Iris pigment epithelial cell (primary cell): ENCODE results near the gene TRIM33.
"Not testable (repeated sequence)": the region's sequence is repeated elsewhere in the genome, so short reads cannot be mapped to it uniquely, and the experiment has no call there.

Source experiments
- DNase-seq: peaks from one replicate; pipeline ENCODE4 v3.0.0-alpha.2; 2011; ENCODE audit warnings: low read depth

Gene TRIM33

DNA sequence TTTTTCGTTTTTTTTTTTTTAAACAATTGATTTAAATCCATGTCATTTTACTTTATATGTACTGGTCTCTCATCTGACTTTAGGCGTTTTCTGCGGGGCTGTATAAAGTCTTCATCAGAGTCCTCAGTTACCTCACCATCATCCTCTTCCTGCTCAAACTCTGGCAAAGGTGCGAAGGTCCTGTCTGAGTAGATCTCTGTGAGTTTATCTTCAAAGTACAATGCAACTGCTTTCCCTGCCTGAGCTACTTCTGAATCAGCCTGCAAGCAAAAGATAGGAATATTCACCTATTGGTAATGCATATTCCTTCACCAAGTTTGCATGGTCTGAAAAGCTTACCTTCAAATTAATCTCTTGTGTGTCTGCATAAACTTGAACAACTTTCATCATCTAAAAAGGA lies 113.4 kb downstream of the TRIM33 start:
- no peak for DNase-seq

DNA sequence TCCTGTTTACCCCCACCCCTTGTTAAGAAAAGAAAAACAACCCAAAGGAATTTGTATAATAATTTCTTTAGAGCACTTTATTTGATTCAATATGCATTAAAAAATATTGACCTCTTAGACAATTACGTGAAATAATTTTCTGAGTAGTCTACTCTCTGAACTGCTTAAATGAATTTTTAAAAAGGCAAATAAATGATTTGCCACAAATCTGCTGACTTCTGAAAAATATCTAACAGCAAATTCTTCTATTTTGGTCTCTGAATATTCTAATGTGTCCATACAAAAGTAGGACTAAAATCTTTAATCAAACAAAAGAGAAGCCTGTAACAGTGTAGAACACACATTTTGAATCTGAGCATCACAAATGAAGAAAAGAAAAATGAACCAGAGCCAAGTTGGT lies 115.1 kb downstream of the TRIM33 start:
- DNase-seq, result no peak

DNA sequence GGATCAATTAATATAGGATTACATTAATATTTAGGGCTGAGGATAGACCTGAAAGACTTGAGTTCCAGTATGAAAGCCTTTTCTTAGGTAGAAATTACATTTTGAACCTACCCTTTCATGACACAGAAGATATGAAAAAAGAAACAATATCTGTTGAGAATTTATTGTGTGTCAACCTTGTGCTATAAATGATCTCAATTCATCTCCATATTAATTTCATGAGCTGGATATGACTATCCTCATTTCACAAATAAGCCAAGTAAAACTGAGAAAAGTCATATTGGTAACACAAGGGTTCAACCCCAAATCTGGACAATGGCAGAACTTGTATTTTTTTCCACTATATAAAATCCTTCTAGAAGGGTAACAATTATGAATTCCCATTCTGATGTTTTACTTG lies 120.0 kb downstream of the TRIM33 start:
- DNase-seq, result no peak

DNA sequence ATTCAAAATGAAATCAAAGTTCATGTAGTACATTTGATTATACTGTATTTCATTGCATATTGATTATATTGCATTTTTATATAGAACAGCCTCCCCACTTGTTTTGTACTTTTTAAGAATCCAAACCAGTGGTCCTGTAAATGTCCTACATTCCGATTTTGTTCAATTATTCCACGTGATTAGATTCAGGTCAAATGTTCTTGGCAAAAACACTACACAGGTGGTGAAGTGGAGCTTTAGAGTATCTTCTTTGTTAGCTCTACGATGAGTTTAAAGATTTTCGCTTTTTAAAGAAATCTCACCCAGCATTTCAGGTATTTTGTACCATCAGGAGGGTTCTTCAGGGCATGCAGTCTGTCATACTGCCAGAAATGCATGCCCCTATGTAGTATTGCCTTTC lies 120.6 kb downstream of the TRIM33 start:
- DNase-seq, result no peak

DNA sequence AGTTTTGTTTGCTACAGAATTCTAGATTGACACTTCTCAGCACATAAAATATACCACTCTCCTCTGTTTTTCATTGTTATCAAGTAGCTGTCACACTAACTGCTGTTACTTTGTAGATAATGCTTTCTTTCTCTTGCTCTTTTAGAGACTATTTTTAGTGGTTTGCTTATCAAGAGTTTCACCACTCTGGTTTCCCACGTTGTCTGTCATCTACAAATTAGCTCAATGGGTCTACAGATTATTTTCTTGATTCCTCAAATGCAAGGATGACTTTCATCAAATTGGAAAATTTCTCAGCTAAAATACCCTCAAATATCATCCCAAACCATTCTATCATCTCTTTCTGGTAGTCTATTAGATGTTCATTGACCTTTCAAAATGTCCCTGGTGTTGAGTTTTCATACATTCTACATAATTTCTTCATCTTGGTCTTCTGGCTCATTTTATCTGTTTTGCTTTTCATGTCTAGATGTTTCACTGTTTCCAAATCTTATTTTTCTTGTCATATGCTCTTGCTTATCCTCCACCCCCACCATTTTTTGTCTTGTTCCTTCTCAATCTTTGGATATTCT lies 122.5 kb downstream of the TRIM33 start:
- DNase-seq, result no peak

DNA sequence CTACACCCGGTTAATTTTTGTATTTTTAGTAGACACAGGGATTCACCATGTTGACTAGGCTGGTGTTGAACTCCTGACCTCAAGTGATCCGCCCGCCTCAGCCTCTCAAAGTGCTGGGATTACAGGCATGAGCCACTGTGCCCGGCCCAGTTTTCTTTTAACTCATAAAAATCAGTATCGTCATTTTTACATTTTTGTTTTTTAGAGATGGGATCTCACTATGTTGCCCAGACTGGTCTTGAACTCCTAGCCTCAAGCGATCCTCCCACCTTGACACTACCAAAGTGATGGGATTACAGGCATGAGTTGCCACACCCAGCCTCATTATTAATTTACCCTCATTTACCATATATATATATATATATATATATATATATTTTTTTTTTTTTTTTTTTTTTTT lies 123.4 kb downstream of the TRIM33 start:
- DNase-seq, result not testable (repeated sequence)

DNA sequence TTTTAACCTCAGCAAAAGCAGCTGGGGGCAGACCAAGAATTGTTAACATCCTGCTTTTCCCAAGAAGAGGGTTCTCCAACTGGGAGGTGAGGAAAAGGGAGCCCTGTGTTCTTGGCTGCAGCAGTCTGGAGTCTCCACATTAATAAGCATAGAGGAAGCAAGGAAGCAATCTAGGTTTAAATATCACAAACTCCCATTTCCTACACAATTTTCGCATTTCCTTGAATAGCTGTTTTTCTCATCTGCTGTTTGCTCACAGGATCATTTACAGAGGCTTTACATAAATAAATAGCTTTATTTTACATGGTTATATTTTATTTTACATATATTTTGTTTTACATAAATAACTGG lies 124.0 kb downstream of the TRIM33 start:
- no peak for DNase-seq

DNA sequence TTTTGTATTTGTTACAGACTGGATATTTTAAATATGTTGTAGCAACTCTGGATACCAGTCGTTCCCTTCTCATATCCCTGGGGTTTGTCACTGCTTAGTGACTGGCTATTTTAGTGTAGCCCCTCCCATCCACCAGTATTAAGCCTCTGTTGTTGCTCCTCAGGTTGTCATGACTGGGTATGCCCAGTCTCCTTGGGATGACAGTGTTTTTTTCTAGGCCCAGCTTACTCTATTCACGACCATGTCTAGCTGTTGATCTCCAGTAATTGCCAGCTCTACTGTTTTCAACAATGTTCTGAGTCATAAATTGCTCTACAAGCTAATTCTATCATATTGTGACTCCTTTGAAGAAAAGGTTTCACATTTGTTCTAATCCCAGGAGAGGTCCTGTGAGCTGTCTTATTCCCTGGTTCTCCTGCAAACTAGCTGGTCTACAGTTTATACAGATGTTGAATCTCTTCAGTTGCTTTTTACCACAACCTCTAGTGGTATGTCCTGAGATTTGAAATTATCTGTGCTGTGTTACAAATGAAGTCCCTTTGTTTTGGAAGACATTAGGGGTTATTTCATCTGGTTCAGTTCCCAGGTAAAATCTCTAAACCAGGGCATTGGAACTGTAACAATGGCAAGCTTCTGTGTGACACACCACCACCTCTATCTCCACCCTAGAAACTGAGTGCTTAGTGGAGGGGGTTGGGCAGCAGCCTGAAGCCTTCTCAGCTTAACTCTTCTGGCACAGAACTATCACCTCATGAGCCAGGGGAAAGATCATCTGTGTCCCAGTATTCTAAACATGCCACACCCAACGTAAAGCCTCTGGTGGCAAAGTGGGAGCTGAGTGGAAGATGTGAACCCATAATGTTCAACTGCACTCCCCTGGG lies 124.6 kb downstream of the TRIM33 start:
- DNase-seq, result no peak

DNA sequence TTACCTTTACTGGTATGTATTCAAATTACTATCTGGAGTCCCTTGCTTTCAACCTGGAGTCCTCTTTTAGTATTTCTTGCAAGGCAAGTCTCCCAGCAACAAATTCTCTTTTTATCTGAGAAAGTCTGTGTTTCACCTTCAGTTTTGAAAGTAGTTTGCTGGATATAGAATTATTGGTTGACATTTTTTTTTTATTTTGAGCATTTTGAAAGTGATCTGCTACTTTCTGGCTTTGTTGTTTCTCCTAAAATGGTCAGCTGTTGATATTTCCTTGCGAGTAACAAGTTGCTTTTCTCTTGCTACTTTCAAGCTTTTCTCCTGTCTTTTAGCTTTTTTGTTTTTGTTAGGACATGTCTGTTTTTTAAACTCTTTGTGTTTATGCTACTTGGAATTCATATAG lies 126.1 kb downstream of the TRIM33 start:
- no peak for DNase-seq

DNA sequence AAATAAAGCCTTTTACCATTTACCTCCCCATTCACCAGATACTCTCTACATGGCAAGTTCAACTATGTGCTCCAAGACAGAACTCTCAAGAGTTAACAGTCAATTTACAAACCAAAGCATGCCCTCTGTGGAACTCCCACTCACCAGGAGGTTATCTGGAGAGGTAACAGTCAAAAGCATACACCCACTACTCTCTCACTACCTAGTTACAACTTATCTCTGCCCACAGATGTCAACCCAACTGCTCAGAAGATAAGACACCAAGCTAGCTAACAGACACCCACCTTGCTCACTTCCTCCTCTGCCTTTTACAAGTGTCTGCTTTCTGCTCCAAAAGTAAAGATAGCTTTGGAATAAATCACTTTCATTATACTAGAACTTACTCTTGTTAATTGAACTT lies 131.0 kb downstream of the TRIM33 start:
- DNase-seq, result no peak

DNA sequence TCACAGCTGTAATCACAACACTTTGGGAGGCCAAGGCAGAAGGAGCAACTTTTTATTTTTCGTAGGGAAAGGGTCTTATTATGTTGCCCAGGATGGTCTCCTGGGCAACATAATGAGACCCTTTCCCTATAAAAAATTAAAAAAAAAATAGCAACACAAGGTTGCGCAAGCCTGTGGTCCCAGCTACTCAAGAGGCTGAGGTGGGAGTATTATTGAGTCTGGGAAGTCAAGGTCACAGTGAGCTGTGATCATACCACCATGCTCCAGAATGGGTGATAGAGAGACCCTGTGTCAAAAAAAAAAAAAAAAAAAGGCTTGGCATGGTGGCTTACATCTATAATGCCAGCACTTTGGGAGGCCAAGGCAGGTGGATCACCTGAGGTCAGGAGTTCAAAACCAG lies 131.6 kb downstream of the TRIM33 start:
- no peak for DNase-seq

DNA sequence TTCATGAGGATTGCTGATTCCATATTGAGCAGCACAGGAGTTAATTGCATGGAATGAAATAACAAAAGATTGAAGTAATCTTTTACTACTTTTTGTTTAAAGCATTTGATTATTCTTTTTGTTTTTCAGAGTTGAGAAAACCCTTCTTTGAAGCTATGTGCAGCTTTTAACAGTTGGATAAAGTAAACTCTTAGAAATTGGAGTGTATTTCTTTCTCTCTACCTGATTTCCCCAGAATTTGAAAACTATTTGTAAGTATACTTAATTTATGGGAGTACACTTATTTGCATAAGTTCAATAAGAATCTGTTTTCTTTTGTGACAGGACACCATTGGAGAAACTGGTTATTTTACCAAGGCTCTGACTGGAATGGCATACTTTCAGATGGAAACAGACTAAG lies 133.6 kb downstream of the TRIM33 start:
- DNase-seq, result no peak

DNA sequence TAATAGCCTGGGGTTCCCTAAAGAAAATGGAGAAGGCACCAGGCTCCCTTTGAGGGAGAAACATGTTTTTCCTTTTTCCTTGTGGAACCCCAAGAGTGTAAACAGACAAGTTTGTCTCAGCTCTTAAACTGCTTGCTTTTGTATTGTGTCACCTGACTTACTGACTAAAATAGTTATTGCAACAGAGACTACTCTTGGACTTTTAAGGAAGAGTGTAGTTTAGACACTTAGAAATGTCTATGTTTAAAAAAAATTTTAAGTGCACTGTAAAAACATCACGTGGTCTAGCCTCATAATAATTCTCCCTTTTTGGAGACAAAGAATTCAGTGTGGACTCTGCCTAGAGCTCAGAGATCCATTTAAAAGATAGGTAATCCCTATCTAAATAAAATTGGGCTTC lies 141.1 kb downstream of the TRIM33 start:
- no peak for DNase-seq

DNA sequence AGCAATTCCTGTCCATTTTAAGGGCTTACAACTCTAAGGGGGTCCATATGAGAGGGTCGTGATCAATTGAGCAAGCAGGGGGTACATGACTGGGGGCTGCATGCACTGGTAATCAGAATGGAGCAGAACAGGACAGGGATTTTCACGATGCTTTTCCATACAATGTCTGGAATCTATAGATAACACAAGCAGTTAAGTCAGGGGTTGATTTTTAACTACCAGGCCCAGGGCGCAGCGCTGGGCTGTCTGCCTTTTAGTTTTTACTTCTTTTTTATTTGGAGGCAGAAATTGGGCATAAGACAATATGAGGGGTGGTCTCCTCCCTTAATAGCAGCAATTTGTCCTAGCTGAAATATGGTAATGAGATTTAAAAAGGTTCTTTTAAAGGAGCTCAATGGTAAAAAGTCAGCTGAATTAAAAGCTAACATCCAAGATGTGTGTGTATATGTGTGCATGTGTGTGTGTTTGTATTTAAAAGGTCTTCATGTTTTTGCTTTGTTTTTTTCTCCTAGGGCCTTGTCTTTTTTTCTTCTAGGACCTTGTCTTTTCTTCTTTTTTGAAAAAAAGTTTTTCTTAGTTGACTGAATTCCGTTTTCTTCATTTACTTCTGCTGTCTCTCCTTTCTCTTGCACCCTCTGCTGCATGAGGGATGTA lies 141.6 kb downstream of the TRIM33 start:
- not testable (repeated sequence) for DNase-seq

DNA sequence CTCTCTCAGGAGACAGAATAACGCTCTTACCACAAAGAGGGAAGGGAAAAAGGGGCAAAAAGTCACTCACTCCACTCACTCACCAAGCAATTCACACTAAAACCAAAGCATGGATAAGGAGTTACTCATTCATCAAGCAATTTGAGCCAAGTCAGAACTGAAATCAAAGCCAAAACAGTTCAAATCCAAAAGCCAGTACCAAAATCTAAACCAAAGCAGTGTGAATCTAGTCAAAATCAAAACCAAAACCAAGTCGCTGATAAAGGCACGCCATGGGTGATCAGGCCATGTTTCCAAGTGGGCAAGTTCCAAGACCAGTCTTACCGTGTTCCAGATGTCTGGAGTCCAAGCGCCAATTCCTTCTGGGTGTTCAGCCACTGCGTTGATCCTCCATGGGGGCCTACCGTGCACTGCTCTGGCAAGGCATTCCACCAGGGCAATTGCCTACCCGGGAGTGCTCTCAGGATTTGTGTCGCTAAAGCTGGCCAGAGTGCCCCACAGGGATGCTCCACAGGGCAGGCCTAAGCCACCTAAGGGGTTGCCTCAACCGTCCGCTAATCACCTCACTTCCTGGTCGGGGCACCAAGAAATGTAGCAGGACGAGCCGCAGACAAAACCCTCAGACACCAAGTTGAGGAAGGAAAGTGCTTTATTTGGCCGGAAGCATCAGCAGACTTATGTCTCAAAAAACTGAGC lies 142.3 kb downstream of the TRIM33 start:
- DNase-seq, result no peak

DNA sequence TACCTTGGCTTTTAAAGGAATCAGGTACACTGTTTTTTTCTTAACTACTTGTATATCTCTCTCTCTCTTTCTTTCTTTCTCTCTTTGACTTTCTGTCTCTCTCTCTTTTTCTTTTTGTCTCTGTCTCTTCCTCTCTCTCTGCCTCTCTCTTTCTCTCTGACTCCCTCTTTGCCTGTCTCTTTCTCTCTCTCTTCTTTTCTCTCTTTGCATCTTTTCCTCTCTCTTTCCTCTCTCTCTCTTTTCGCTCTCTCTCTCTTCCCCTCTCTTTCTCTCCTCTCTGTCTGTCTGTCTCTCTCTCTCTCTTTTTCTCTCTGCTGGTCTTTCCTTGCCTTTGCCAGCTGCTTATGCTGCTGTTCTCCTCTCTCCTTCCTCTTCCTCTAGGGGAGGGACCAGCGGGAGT lies 143.2 kb downstream of the TRIM33 start:
- DNase-seq, result no peak

DNA sequence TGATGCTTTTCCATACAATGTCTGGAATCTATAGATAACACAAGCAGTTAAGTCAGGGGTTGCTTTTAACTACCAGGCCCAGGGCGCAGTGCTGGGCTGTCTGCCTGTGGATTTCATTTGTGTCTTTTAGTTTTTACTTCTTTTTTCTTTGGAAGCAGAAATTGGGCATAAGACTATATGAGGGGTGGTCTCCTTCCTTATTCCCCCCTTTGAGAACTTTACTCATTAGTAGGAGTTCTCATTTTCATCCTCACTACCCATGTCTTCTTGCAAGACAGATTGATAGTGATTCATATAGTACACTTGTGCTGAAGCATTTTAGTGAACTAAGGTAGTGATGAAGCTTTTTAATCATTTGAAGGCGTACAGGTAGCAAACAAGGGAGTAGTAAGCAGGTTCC lies 147.8 kb downstream of the TRIM33 start:
- not testable (repeated sequence) for DNase-seq

DNA sequence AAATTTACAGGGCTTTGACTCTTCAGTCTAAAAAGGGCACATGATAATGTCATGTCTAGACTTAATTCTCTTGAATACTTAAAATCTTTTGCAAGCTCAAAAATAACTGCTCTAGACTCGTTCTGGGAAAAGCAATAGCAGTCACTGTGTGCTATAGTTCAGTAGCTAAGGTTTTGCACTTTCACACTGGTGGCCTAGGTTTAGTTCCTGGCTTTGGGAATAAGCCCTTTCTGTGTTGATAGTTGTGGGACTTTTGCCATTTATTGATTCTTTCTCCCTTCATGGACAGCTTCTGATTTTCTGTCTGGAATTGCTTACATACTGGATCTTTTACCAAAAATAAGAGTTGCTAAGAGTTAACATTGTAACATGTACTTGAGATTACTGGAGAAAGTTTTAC lies 151.2 kb downstream of the TRIM33 start:
- no peak for DNase-seq

DNA sequence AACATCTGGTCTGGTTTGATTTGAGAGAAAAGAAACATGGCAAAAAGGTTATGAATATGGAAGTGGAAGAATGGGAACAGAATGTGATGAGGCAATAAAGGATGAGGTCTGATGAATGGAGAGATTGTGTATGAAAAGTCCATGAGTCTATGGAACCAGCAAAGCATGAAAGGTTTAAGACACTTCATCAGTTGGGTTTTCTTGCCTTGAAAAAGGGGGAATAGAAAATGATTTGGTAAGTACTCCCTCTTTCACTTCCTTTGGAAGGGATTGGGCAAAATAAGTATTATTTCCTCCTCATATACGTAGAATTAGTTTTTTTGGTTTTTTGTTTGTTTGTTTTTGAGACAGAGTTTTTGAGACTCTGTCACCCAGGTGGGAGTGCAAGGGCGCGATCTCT lies 155.8 kb downstream of the TRIM33 start:
- DNase-seq, result no peak

DNA sequence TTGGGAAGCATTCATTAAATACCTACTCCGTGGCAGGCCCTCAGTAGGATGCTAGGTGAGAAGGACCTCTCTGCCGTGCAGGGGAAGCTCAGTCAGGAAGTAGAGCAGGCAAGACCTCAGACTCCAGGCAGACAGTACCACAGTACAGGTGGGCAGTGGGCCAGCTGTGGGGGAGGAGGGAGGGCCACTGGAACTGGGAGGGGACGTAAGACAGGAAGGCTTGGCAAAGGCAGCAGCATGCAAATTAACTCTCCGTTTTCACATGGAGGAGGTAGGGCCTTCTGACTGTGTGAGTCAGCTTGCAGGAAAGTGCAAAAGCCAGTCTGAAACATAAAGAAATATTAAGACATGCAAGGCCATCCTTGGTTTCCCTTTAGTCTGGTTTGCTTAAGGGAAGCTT lies 157.7 kb downstream of the TRIM33 start:
- DNase-seq, result peak; percentile 80

DNA sequence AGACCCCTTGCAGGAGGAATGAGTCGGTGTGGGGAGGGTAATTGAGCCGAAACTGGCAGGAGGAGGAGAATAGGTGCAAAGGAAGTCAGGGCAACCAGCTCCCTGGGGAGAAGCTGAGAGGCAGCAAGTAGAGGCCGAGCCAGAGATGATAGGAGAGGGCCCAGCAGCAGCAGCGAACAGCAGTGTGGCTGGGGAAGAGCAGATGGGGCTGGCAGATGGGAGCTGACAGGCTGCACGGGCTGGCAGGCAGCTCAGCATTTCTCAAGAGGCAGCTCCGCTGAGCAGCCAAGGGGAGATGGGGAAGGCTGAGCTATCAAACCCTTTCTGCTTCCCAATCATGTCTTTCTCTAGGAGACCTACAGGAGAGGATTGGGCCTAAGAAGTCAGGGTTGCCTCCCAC lies 158.2 kb downstream of the TRIM33 start:
- no peak for DNase-seq

DNA sequence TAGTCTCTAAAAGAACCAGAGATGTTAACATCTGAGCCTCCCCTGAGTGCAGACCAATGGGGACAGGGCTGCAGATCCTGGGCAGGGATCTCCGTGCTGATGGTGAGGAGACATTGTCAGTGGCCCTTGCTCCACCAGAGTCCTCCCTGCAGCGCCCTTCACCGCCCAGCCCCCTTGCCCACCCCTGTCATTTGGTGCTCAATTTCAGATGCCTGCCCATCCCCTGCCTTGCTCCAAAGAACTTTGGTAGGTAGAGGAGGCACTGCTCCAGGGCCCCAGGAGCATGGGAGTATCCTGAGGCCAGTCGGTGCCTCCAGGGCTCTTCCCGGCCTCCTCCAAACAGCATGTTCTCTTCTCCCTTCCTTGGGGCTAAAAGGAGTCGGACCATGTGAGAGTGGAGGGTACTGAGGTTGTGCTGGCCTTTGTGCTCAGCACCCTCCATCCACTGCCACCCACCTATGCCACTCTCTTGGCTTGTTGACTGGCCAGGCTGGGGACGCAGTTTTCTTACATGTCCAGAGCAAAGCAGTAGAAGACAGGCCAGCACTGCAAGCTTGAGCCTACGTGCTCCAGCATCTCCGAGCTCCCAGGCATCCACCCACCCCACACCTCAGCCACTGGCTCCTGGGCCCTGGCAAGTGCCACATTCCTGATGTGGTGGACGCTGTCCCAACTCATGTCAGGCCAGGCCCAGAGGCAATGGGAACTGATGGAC lies 160.1 kb downstream of the TRIM33 start:
- DNase-seq, result no peak
